HepG2 (cell line): Measurements from ENCODE around the gene OMA1. TPM values are rescaled to one million over a fixed set of nuclear protein-coding genes. Genes with fewer than 3 reads are reported as not detected.

Source experiments
- ATAC-seq: fragments of 200-7000 bp; cut with Tn5 transposase; 3 replicates; pipeline ENCODE4 v1.9.1; 2020; ENCODE audit warnings: mild to moderate bottlenecking, moderate library complexity
- BruUV-seq: library from RNA; stranded (reverse); fragments of 400-500 nt; replicated peaks from 2 replicates; lab custom pipeline; 2021; lab: Mats Ljungman, UMichigan
- CTCF ChIA-PET: fragments of 300-600 bp; formaldehyde crosslinking; extraction: SDS; loops from one replicate; lab custom pipeline; 2021; ENCODE audit warnings: low total read pairs, inconsistent platforms, low intra/inter-chr PET ratio; lab: Yijun Ruan, JAX
- POLR2A ChIA-PET: fragments of 350-600 bp; sonication (Branson Sonifier 250); formaldehyde crosslinking; loops from one replicate; lab custom pipeline; 2020; ENCODE audit warnings: antibody characterized with exemption, inconsistent platforms; lab: Yijun Ruan, JAX
- DNase-seq: peaks from one replicate; pipeline ENCODE4 v3.0.0-alpha.2; 2015; ENCODE audit warnings: low spot score
- FAIRE-seq: peaks from 3 replicates; lab custom pipeline; 2011; peaks lifted over from hg19 to GRCh38; lab: Jason Lieb, UNC
- H2AFZ ChIP-seq: one replicate; pipeline ENCODE4 v1.6.1; 2011; ENCODE audit warnings: low read length, inconsistent platforms
- H3K27ac ChIP-seq: fragments of 300-600 bp; 3 replicates; pipeline ENCODE4 v1.8.0; 2011; ENCODE audit warnings: mixed run types, mild to moderate bottlenecking, mixed read lengths, low read length, inconsistent platforms; ENCODE audit not compliant: insufficient read depth; ENCODE audit errors: extremely low read length
- H3K27me3 ChIP-seq, 2 experiments: fragments of 200-600 bp in 1 of 2; 2 replicates in 1 of 2; 3 replicates in 1 of 2; pipeline versions ENCODE4 v1.6.0 to v1.8.0; 2011; ENCODE audit warnings: low read length in 2 of 2, mild to moderate bottlenecking in 2 of 2, moderate library complexity in 2 of 2, inconsistent platforms in 1 of 2; ENCODE audit not compliant: insufficient read depth in 2 of 2, control insufficient read depth in 1 of 2
- H3K36me3 ChIP-seq, 2 experiments: fragments of 200-600 bp in 1 of 2; replicated peaks in 1 of 2; 2 replicates in 1 of 2; 3 replicates in 1 of 2; pipeline versions ENCODE4 v1.5.1 to v1.8.0; 2011; ENCODE audit warnings: low read length in 2 of 2, inconsistent platforms in 1 of 2; ENCODE audit not compliant: insufficient read depth in 2 of 2, control insufficient read depth in 1 of 2
- H3K4me1 ChIP-seq: 2 replicates; pipeline ENCODE4 v1.5.1; 2012; ENCODE audit warnings: low read length, inconsistent platforms; ENCODE audit not compliant: insufficient read depth
- H3K4me2 ChIP-seq: 2 replicates; pipeline ENCODE4 v1.6.0; 2011; ENCODE audit warnings: low read depth, low read length, inconsistent platforms
- H3K4me3 ChIP-seq, 3 experiments: fragments of 200-600 bp in 1 of 3; sonication (generic), shearing (Covaris generic) in 1 of 3; replicated peaks in 1 of 3; 2 replicates each; pipeline ENCODE4 v1.5.1; 2011 to 2016; ENCODE audit warnings: low read length in 3 of 3, inconsistent platforms in 2 of 3, low read depth in 2 of 3, mild to moderate bottlenecking in 2 of 3, control low read depth in 1 of 3, mixed read lengths in 1 of 3; ENCODE audit not compliant: insufficient read depth in 1 of 3
- H3K79me2 ChIP-seq: one replicate; pipeline ENCODE4 v1.6.1; 2011; ENCODE audit warnings: low read length, inconsistent platforms; ENCODE audit not compliant: insufficient read depth
- H3K9ac ChIP-seq: 2 replicates; pipeline ENCODE4 v1.6.0; 2011; ENCODE audit warnings: mild to moderate bottlenecking, low read depth, low read length, inconsistent platforms; ENCODE audit not compliant: insufficient read depth
- H3K9me3 ChIP-seq: 2 replicates; pipeline ENCODE4 v1.5.1; 2012; ENCODE audit warnings: mild to moderate bottlenecking, low read length
- H4K20me1 ChIP-seq: 2 replicates; pipeline ENCODE4 v1.6.0; 2011; ENCODE audit warnings: inconsistent platforms, mild to moderate bottlenecking, low read length, moderate library complexity; ENCODE audit not compliant: insufficient read depth
- ATF1 ChIP-seq: IDR thresholded peaks from 2 replicates; pipeline ENCODE4 v1.6.1; 2016; ENCODE audit warnings: mild to moderate bottlenecking, control low read depth
- GATAD1 ChIP-seq: IDR thresholded peaks from 2 replicates; pipeline ENCODE4 v1.6.1; 2016; ENCODE audit warnings: missing genetic modification reagents, missing compliant biosample characterization
- HDAC6 ChIP-seq: fragments of 200-600 bp; sonication (generic); IDR thresholded peaks from 2 replicates; pipeline ENCODE4 v1.7.0; 2017; ENCODE audit warnings: mild to moderate bottlenecking, antibody characterized with exemption, low read length, low read depth
- PATZ1 ChIP-seq: sonication (generic); formaldehyde crosslinking; IDR thresholded peaks from 2 replicates; pipeline ENCODE4 v1.4.0; 2020; ENCODE audit warnings: missing genetic modification reagents
- PCBP2 ChIP-seq: fragments of 200-400 bp; formaldehyde crosslinking; optimal IDR thresholded peaks from 2 replicates; pipeline ENCODE3; 2018; ENCODE audit warnings: low read length, low read depth; ENCODE audit not compliant: poor library complexity, severe bottlenecking
- PHF8 ChIP-seq: sonication (generic); formaldehyde crosslinking; IDR thresholded peaks from 2 replicates; pipeline ENCODE4 v1.5.0; 2020; ENCODE audit warnings: missing genetic modification reagents
- POLR2G ChIP-seq: fragments of 200-400 bp; formaldehyde crosslinking; IDR thresholded peaks from 2 replicates; pipeline ENCODE4 v1.6.1; 2018; ENCODE audit warnings: mild to moderate bottlenecking, low read depth, low read length, moderate library complexity
- RORA ChIP-seq: sonication (generic); formaldehyde crosslinking; IDR thresholded peaks from 2 replicates; pipeline ENCODE4 v1.5.0; 2020; ENCODE audit warnings: mild to moderate bottlenecking, missing genetic modification reagents, moderate library complexity
- STAT5B ChIP-seq: sonication (generic); formaldehyde crosslinking; IDR thresholded peaks from 2 replicates; pipeline ENCODE4 v1.4.0; 2020; ENCODE audit warnings: missing genetic modification reagents
- TCF7 ChIP-seq: sonication (generic); IDR thresholded peaks from 2 replicates; pipeline ENCODE4 v1.6.1; 2016; ENCODE audit warnings: antibody characterized with exemption, low read depth
- TFDP1 ChIP-seq: IDR thresholded peaks from 2 replicates; pipeline ENCODE4 v1.6.1; 2016; ENCODE audit warnings: missing compliant biosample characterization, missing genetic modification reagents, borderline replicate concordance
- ZBTB39 ChIP-seq: sonication (generic); formaldehyde crosslinking; IDR thresholded peaks from 2 replicates; pipeline ENCODE4 v1.5.0; 2020; ENCODE audit warnings: missing genetic modification reagents
- ZNF34 ChIP-seq: sonication (generic); formaldehyde crosslinking; IDR thresholded peaks from 2 replicates; pipeline ENCODE4 v1.4.0; 2020; ENCODE audit warnings: mild to moderate bottlenecking, missing genetic modification reagents, borderline replicate concordance
- ZNF503 ChIP-seq: sonication (generic); formaldehyde crosslinking; IDR thresholded peaks from 2 replicates; pipeline ENCODE4 v1.4.0; 2020; ENCODE audit warnings: missing genetic modification reagents
- ZNF747 ChIP-seq: sonication (generic); formaldehyde crosslinking; IDR thresholded peaks from 2 replicates; pipeline ENCODE4 v1.8.1; 2023; ENCODE audit warnings: missing genetic modification reagents, mild to moderate bottlenecking, borderline replicate concordance
- ZNF75D ChIP-seq: sonication (generic); formaldehyde crosslinking; IDR thresholded peaks from 2 replicates; pipeline ENCODE4 v1.8.1; 2023; ENCODE audit warnings: missing genetic modification reagents, mild to moderate bottlenecking, borderline replicate concordance
- ZNF782 ChIP-seq: sonication (generic); formaldehyde crosslinking; IDR thresholded peaks from 2 replicates; pipeline ENCODE4 v1.4.0; 2020; ENCODE audit warnings: missing genetic modification reagents, mild to moderate bottlenecking, borderline replicate concordance
- WGBS: methylation state at CpG from one replicate; pipeline ENCODE4 v1.1.6; 2017; ENCODE audit warnings: low lambda C conversion rate; 5-methylcytosine and 5-hydroxymethylcytosine counted together
- in situ Hi-C: cut with HindIII; loops from 2 replicates; pipeline ENCODE4 v1.10.0; 2017; ENCODE audit warnings: low pct_unique_long_range_greater_than_20kb; ENCODE audit not compliant: extremely low pct_ligation_motif_present
- intact Hi-C: fragments of 100-400 bp; cut with micrococcal nuclease; formaldehyde crosslinking; loops from one replicate; pipeline ENCODE4 v1.10.0; 2022; ENCODE audit not compliant: unreplicated experiment
- polyA plus RNA-seq, 8 experiments: library from polyadenylated mRNA; depleted of rRNA in 3 of 8; stranded (reverse) in 7 of 8; unstranded in 1 of 8; fragments of >200 nt; fragmentation: Illumina TruSeq in 4 of 8; extraction: Trizol in 4 of 8; gene quantifications; 2 replicates each; pipeline versions ENCODE4 v1.2.1 to v1.2.3, GENCODE V29; 2011 to 2016; ENCODE audit warnings: low read depth in 4 of 8, missing spikeins in 1 of 8, mixed read lengths in 1 of 8; ENCODE audit not compliant: insufficient read depth in 1 of 8
- total RNA-seq, 5 experiments: library from RNA; depleted of rRNA; stranded (reverse); fragments of >200 nt; fragmentation: Illumina TruSeq; extraction: Trizol; gene quantifications; 2 replicates each; pipeline ENCODE4 v1.2.3, GENCODE V29; 2016; ENCODE audit warnings: low read depth in 1 of 5

The OMA1 gene
- total and polyA plus RNA-seq, 2 of the 13 experiments (the other 11 are each of a cell fraction or from before 2014, with no cell fraction given): 7.0 to 26.9 TPM

GRCh38 chr1:58443986-58444868, 102.3 kb downstream of the OMA1 start:
- no peaks in the 10 kb centered on the region for H4K20me1 ChIP-seq
- no TSS peak for BruUV-seq
- ChIA-PET POLR2A (no interaction called here), CTCF (no interaction called here)
- no peaks in the 10 kb centered on the region for H3K79me2 ChIP-seq
- FAIRE-seq (no peak), ATAC-seq (no peak), DNase-seq (no peak)
- no peak overlapping the region for H3K9ac ChIP-seq
- no peak overlapping the region for H3K4me2 ChIP-seq
- H3K4me3 ChIP-seq: no peak overlapping the region
- no peaks in the 10 kb centered on the region for H3K9me3 ChIP-seq
- intact Hi-C loops (no loop called here), in situ Hi-C loops (no loop called here)
- H3K27ac ChIP-seq: no peak overlapping the region
- no peaks in the 10 kb centered on the region for H3K27me3 ChIP-seq
- no peak overlapping the region for H2AFZ ChIP-seq
- H3K36me3 ChIP-seq: no peaks in the 10 kb centered on the region
- H3K4me1 ChIP-seq: peaks cover 41% of the 10 kb centered on the region
- WGBS: 39% methylated on average over 4 of the region's 4 CpGs
- TF ChIP-seq STAT5B (CRISPR knock-in tag) (no peak), HDAC6 (no peak), TCF7 (no peak), POLR2G (no peak), ZBTB39 (CRISPR knock-in tag) (no peak), GATAD1 (CRISPR knock-in tag) (no peak), PATZ1 (CRISPR knock-in tag) (no peak), PCBP2 (no peak), ZNF782 (no peak), ZNF503 (CRISPR knock-in tag) (no peak), RORA (CRISPR knock-in tag) (no peak), ZNF34 (no peak), PHF8 (no peak), TFDP1 (no peak), ZNF75D (CRISPR knock-in tag) (no peak), ATF1 (CRISPR knock-in tag) (no peak), ZNF747 (CRISPR knock-in tag) (no peak)
